ENCODE measurements around the gene RNF166. TPM values are rescaled to one million over a fixed set of nuclear protein-coding genes. Genes with fewer than 3 reads are reported as not detected.

The RNF166 gene
- polyA plus RNA-seq, 3 donors = 99.3 to 255 (median 120) TPM

DNA sequence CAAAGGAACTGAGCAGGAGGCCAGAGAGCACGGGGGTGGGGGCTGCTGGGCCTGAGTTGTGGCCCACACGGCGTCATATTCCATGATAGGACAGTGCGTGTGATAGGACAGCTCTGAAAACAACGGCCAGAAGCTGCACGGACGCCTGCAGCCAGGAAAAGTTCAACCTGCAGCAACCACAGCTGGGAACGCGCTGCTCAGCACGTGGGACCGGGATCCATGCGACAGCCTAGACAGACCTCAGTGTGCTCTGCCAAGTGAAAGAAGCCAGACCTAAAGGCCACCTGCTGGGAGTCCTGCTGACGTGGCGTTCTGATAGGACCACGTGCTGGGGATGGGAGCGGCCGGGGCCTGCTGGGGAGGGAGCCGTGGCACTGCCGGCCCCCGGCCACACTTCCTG is 21.7 kb upstream of the RNF166 start:
- 93% methylated on average over 19 of the region's 20 CpGs for WGBS (ENCODE audit: insufficient coverage)
- H3K27ac Mint-ChIP-seq = peak overlapping the region in 1 of 7 donors; percentile 69
- Histone ChIP-seq H2AFZ (ENCODE audit: insufficient read depth, low read depth, low read length, poor library complexity, severe bottlenecking) (no peak overlapping the region), H3K36me3 (replicated peaks in 1 of 2; ENCODE audit: control insufficient read depth in 1 of 2, insufficient read depth in 2 of 2, low read length in 2 of 2) (peaks cover 84 to 87% of the 10 kb centered on the region in 2 donors), H3K4me3 (replicated peaks in 1 of 3; ENCODE audit: low read depth in 2 of 3, low read length in 3 of 3) (no peak overlapping the region), H3K79me2 (ENCODE audit: insufficient read depth, low read length) (peaks cover 11% of the 10 kb centered on the region), H3K4me1 (ENCODE audit: control insufficient read depth in 1 of 2, insufficient read depth in 2 of 2, low read length in 2 of 2) (no peaks in the 10 kb centered on the region), H3K27me3 (ENCODE audit: control insufficient read depth in 2 of 2, insufficient read depth in 2 of 2, low read length in 2 of 2) (no peaks in the 10 kb centered on the region), H4K20me1 (ENCODE audit: insufficient read depth, low read length) (peaks cover 79% of the 10 kb centered on the region), H3K27ac (ENCODE audit: low read depth in 1 of 2, low read length in 2 of 2) (no peak overlapping the region), H3K9ac (ENCODE audit: insufficient read depth, low read length, poor library complexity, severe bottlenecking) (no peak overlapping the region), H3K9me3 (replicated peaks in 1 of 2; ENCODE audit: control insufficient read depth in 1 of 2, insufficient read depth in 1 of 2, low read length in 2 of 2) (no peaks in the 10 kb centered on the region), H3K4me2 (replicated peaks; ENCODE audit: extremely low read depth, low read length, poor library complexity, severe bottlenecking) (no peak overlapping the region)
- H3K27me3 Mint-ChIP-seq (ENCODE audit: low read depth in 3 of 3) = peaks cover 0 to 1% (median 0%) of the 10 kb centered on the region in 3 donors
- H3K4me3 Mint-ChIP-seq = no peak overlapping the region
- DNase-seq = no peak
- H3K9me3 Mint-ChIP-seq = no peaks in the 10 kb centered on the region
- no peak for TF ChIP-seq CTCF (IDR thresholded peaks at IDR 0.05)
- H3K36me3 Mint-ChIP-seq = peaks cover 58 to 80% of the 10 kb centered on the region in 2 donors
- H3K4me1 Mint-ChIP-seq = no peaks in the 10 kb centered on the region
- intact Hi-C loops (cut with micrococcal nuclease) = no loop called here

DNA sequence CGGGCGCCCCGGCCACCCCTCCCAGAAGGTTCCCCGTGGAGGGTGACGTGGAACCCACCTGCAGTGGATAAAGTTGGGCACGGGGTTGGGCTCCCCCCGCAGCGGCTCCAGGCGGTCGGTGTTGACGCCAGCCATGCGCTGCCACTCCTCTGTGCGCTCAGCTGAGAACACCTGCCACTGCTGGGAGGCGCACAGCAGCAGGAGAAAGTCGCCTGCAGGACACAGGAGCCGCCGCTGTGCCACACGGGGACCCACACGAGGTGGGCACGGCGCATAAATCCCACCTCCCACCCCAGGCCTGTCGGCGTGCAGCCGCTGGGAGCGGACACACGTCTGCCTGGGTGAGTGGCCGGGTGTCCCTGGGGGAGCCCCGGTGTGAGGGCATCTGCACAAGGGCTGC is 20.8 kb upstream of the RNF166 start:
- no peak for TF ChIP-seq CTCF (IDR thresholded peaks at IDR 0.05)
- Histone ChIP-seq H3K9me3 (replicated peaks in 1 of 2; ENCODE audit: control insufficient read depth in 1 of 2, insufficient read depth in 1 of 2, low read length in 2 of 2) (no peaks in the 10 kb centered on the region), H2AFZ (ENCODE audit: insufficient read depth, low read depth, low read length, poor library complexity, severe bottlenecking) (no peak overlapping the region), H3K4me1 (ENCODE audit: control insufficient read depth in 1 of 2, insufficient read depth in 2 of 2, low read length in 2 of 2) (no peaks in the 10 kb centered on the region), H3K79me2 (ENCODE audit: insufficient read depth, low read length) (peaks cover 11% of the 10 kb centered on the region), H3K36me3 (replicated peaks in 1 of 2; ENCODE audit: control insufficient read depth in 1 of 2, insufficient read depth in 2 of 2, low read length in 2 of 2) (peaks cover 83 to 87% of the 10 kb centered on the region in 2 donors), H3K9ac (ENCODE audit: insufficient read depth, low read length, poor library complexity, severe bottlenecking) (no peak overlapping the region), H4K20me1 (ENCODE audit: insufficient read depth, low read length) (peaks cover 71% of the 10 kb centered on the region), H3K27ac (ENCODE audit: low read depth in 1 of 2, low read length in 2 of 2) (no peak overlapping the region), H3K4me3 (replicated peaks in 1 of 3; ENCODE audit: low read depth in 2 of 3, low read length in 3 of 3) (no peak overlapping the region), H3K27me3 (ENCODE audit: control insufficient read depth in 2 of 2, insufficient read depth in 2 of 2, low read length in 2 of 2) (no peaks in the 10 kb centered on the region), H3K4me2 (replicated peaks; ENCODE audit: extremely low read depth, low read length, poor library complexity, severe bottlenecking) (no peak overlapping the region)
- no peak for DNase-seq
- Mint-ChIP-seq H3K9me3 (no peaks in the 10 kb centered on the region), H3K4me1 (no peaks in the 10 kb centered on the region), H3K27ac (no peak overlapping the region), H3K4me3 (no peak overlapping the region), H3K27me3 (ENCODE audit: low read depth in 3 of 3) (peaks cover 0 to 1% (median 0%) of the 10 kb centered on the region in 3 donors), H3K36me3 (peaks cover 61 to 82% of the 10 kb centered on the region in 2 donors)
- intact Hi-C loops (cut with micrococcal nuclease) = no loop called here
- 95% methylated on average over 28 of the region's 28 CpGs for WGBS (ENCODE audit: insufficient coverage)

All from CD14-positive monocyte (primary cell).